Panc1 (cell line): Measurements from ENCODE around the gene ZNF584. TPM values are rescaled to one million over a fixed set of nuclear protein-coding genes. Genes with fewer than 3 reads are reported as not detected.

Experiments used
- ATAC-seq: fragments of 200-7000 bp; cut with Tn5 transposase; 2 replicates; pipeline ENCODE4 v1.9.1; 2020; ENCODE audit warnings: mild to moderate bottlenecking, moderate library complexity
- BruUV-seq: library from RNA; stranded (reverse); fragments of 400-500 nt; replicated peaks from 2 replicates; lab custom pipeline; 2021; lab: Mats Ljungman, UMichigan
- CTCF ChIA-PET: fragments of 300-600 bp; sonication (Branson Sonifier 250); formaldehyde crosslinking; loops from one replicate; lab custom pipeline; 2022; ENCODE audit warnings: antibody characterized with exemption; lab: Charles Lee
- POLR2A ChIA-PET: fragments of 300-600 bp; sonication (Branson Sonifier 250); formaldehyde crosslinking; loops from one replicate; lab custom pipeline; 2022; ENCODE audit warnings: antibody characterized with exemption; lab: Charles Lee
- DNase-seq: peaks from one replicate; pipeline ENCODE4 v3.0.0-alpha.2; 2010; ENCODE audit warnings: low read depth, low spot score
- H3K27ac ChIP-seq: 2 replicates; pipeline ENCODE4 v1.5.1; 2011; ENCODE audit warnings: mild to moderate bottlenecking, low read length, inconsistent platforms
- H3K27me3 ChIP-seq: fragments of 200-500 bp; sonication (Bioruptor generic); 2 replicates; pipeline ENCODE4 v1.6.0; 2014; ENCODE audit warnings: low read length, inconsistent platforms; ENCODE audit not compliant: control insufficient read depth, insufficient read depth
- H3K36me3 ChIP-seq: fragments of 200-500 bp; sonication (Bioruptor generic); 2 replicates; pipeline ENCODE4 v1.5.1; 2014; ENCODE audit warnings: inconsistent platforms, mild to moderate bottlenecking, low read length, moderate library complexity; ENCODE audit not compliant: control insufficient read depth, insufficient read depth
- H3K4me1 ChIP-seq: 2 replicates; pipeline ENCODE4 v1.5.1; 2011; ENCODE audit warnings: inconsistent platforms, mild to moderate bottlenecking, low read length, moderate library complexity; ENCODE audit not compliant: control insufficient read depth, insufficient read depth
- H3K4me3 ChIP-seq, 2 experiments: 2 replicates each; pipeline ENCODE4 v1.5.1; 2011 to 2012; ENCODE audit warnings: low read depth in 2 of 2, low read length in 2 of 2, mild to moderate bottlenecking in 2 of 2, inconsistent platforms in 1 of 2, moderate library complexity in 1 of 2
- H3K9me3 ChIP-seq: fragments of 200-500 bp; sonication (Bioruptor generic); 2 replicates; pipeline ENCODE4 v1.5.1; 2014; ENCODE audit warnings: low read depth, mild to moderate bottlenecking, inconsistent platforms, low read length, moderate library complexity; ENCODE audit not compliant: control insufficient read depth, insufficient read depth
- POLR2AphosphoS5 ChIP-seq: IDR thresholded peaks from 2 replicates; pipeline ENCODE4 v1.6.1; 2012; ENCODE audit warnings: mild to moderate bottlenecking, low read depth, low read length, moderate library complexity
- SIN3A ChIP-seq: IDR thresholded peaks from 2 replicates; pipeline ENCODE4 v1.6.1; 2012; ENCODE audit warnings: low read depth, mild to moderate bottlenecking, low read length, moderate library complexity, borderline replicate concordance; ENCODE audit not compliant: insufficient read depth
- TCF7L2 ChIP-seq: IDR thresholded peaks from 2 replicates; pipeline ENCODE4 v1.6.1; 2011; ENCODE audit warnings: mild to moderate bottlenecking, low read depth, low read length, inconsistent platforms
- in situ Hi-C: cut with HindIII; loops from 2 replicates; pipeline ENCODE4 v1.10.0; 2016; ENCODE audit warnings: low sequenced_read_pairs, low pct_unique_long_range_greater_than_20kb
- intact Hi-C: fragments of 100-400 bp; cut with micrococcal nuclease; formaldehyde crosslinking; loops from one replicate; pipeline ENCODE4 v1.10.0; 2022; ENCODE audit not compliant: unreplicated experiment
- total RNA-seq: library from RNA; stranded (reverse); gene quantifications from one replicate; pipeline ENCODE4 v1.2.1, GENCODE V29; 2021; ENCODE audit not compliant: unreplicated experiment
- TF ChIP-seq, protein P1 (sequence below): fragments of 450-650 bp; IDR thresholded peaks from 2 replicates; pipeline ENCODE4 v1.5.1; 2017; ENCODE audit warnings: mild to moderate bottlenecking
- TF ChIP-seq, protein P2 (sequence below), 2 experiments: IDR thresholded peaks; 2 replicates each; pipeline ENCODE4 v1.6.1; 2011 to 2012; ENCODE audit warnings: low read depth in 2 of 2, control low read depth in 1 of 2, low read length in 1 of 2, mild to moderate bottlenecking in 1 of 2, moderate library complexity in 1 of 2; ENCODE audit not compliant: insufficient read depth in 1 of 2

The ZNF584 gene
- total RNA-seq, 1 experiment from 2014 or later = 29.0 TPM

DNA sequence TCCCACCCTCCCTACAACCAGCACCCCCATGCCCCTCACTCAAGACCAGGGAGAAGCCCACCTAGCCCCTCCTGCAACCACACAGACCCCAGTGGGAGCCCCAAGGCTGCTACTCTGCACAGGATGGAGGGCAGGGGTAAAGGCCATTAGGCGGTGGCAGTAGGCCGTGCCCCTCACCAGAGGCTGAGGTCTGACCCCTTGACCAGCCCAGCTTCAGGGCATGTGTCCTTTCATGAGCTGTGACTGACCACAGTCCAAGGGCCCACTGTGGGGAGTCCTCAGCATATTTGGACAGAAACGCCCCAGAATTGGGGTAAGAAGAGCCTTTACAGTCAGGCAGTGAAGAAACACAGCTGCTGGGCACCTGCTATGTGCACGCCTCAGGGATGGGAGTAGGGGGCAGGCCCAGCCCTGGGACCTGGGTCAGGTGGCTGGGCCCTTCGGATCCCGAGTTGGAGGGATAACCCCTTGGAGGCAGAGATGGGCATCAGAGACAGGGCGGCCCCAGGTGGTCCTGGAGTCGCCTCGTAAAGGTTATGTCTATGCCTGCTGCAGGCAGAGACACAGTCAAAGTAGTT is 23.0 kb upstream of the ZNF584 start:
- no peaks in the 10 kb centered on the region for H3K9me3 ChIP-seq
- no peak for DNase-seq
- peaks cover 21% of the 10 kb centered on the region for H3K36me3 ChIP-seq
- intact Hi-C loops = loop anchor here (5.0 kb wide), 1 partner anchor 58 kb away; the partner anchor contains the start of gene ZSCAN22
- ChIA-PET POLR2A (interaction anchor here (1.6 kb wide), 1 partner anchor 22 kb away, joined by 6 read pairs; no protein-coding TSS in a partner anchor), CTCF (no interaction called here)
- no peaks in the 10 kb centered on the region for H3K27me3 ChIP-seq
- TF ChIP-seq, protein P1, sequence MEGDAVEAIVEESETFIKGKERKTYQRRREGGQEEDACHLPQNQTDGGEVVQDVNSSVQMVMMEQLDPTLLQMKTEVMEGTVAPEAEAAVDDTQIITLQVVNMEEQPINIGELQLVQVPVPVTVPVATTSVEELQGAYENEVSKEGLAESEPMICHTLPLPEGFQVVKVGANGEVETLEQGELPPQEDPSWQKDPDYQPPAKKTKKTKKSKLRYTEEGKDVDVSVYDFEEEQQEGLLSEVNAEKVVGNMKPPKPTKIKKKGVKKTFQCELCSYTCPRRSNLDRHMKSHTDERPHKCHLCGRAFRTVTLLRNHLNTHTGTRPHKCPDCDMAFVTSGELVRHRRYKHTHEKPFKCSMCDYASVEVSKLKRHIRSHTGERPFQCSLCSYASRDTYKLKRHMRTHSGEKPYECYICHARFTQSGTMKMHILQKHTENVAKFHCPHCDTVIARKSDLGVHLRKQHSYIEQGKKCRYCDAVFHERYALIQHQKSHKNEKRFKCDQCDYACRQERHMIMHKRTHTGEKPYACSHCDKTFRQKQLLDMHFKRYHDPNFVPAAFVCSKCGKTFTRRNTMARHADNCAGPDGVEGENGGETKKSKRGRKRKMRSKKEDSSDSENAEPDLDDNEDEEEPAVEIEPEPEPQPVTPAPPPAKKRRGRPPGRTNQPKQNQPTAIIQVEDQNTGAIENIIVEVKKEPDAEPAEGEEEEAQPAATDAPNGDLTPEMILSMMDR = no peak
- no peak for TF ChIP-seq TCF7L2
- in situ Hi-C loops = no loop called here
- no TSS peak for BruUV-seq
- peaks cover 37% of the 10 kb centered on the region for H3K4me1 ChIP-seq
- ATAC-seq = no peak
- peak overlapping the region; percentile 99 for H3K27ac ChIP-seq
- peak overlapping the region; percentile 97 to 98; a peak in 3 of 4 replicates for H3K4me3 ChIP-seq

DNA sequence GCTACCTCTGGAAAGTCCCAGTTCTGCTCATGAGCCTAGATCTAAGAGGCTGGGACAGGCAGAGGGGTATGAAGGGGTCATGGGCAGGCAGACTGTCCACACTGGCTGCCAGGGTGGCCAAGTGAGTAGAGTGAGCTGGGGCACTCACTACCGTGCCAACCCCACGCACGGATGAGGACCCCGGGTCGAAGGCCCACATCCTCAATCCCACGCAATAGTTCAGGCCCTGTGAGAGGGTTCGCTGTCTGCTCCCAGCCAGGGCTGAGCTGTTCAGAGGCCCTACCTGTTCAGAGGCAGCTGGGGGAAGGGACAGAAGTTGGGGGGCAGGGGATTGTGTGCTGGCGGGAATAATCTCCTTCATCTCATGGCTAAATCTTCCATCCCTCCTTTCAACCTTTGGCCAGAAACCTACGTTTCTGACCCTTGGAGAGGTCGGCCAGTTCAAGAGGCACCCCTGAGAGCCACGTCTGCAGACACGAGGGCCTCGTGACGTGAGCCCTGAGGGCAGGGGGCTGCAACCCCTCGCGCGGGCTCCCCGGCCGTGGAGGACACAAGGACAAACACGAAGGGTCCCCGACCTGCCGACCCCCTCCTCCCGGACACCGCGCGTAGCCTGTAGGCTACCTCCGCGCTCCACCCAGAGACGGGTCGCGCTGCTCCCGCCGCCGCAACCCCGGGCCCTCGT is 22.4 kb upstream of the ZNF584 start:
- peak overlapping the region; percentile 97 to 98 for H3K4me3 ChIP-seq
- no peaks in the 10 kb centered on the region for H3K9me3 ChIP-seq
- TF ChIP-seq, protein P2, sequence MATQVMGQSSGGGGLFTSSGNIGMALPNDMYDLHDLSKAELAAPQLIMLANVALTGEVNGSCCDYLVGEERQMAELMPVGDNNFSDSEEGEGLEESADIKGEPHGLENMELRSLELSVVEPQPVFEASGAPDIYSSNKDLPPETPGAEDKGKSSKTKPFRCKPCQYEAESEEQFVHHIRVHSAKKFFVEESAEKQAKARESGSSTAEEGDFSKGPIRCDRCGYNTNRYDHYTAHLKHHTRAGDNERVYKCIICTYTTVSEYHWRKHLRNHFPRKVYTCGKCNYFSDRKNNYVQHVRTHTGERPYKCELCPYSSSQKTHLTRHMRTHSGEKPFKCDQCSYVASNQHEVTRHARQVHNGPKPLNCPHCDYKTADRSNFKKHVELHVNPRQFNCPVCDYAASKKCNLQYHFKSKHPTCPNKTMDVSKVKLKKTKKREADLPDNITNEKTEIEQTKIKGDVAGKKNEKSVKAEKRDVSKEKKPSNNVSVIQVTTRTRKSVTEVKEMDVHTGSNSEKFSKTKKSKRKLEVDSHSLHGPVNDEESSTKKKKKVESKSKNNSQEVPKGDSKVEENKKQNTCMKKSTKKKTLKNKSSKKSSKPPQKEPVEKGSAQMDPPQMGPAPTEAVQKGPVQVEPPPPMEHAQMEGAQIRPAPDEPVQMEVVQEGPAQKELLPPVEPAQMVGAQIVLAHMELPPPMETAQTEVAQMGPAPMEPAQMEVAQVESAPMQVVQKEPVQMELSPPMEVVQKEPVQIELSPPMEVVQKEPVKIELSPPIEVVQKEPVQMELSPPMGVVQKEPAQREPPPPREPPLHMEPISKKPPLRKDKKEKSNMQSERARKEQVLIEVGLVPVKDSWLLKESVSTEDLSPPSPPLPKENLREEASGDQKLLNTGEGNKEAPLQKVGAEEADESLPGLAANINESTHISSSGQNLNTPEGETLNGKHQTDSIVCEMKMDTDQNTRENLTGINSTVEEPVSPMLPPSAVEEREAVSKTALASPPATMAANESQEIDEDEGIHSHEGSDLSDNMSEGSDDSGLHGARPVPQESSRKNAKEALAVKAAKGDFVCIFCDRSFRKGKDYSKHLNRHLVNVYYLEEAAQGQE (IDR thresholded peaks at IDR 0.05; ENCODE audit: insufficient read depth in 1 of 2, low read depth in 2 of 2, low read length in 1 of 2) = no peak
- TF ChIP-seq POLR2AphosphoS5 (no peak), SIN3A (no peak), TCF7L2 (no peak)
- TF ChIP-seq, protein P1 = no peak
- ATAC-seq (peak; percentile 16), DNase-seq (no peak)
- no TSS peak for BruUV-seq
- peaks cover 25% of the 10 kb centered on the region for H3K36me3 ChIP-seq
- peak overlapping the region; percentile 99 for H3K27ac ChIP-seq
- CTCF ChIA-PET = no interaction called here
- H3K27me3 ChIP-seq = no peaks in the 10 kb centered on the region
- POLR2A ChIA-PET = interaction anchor here (1.6 kb wide), 1 partner anchor 22 kb away, joined by 6 read pairs; no protein-coding TSS in a partner anchor
- intact Hi-C loops (loop anchor here (5.0 kb wide), 1 partner anchor 59 kb away; the partner anchor contains the start of gene ZSCAN22), in situ Hi-C loops (no loop called here)
- H3K4me1 ChIP-seq = peaks cover 39% of the 10 kb centered on the region
